ENCODE measurements around the gene TTC36. TPM values are rescaled to one million over a fixed set of nuclear protein-coding genes. Genes with fewer than 3 reads are reported as not detected.

The TTC36 gene
- total RNA-seq, 4 donors from 2014 or later = 2.7 to 9.0 (median 5.1) TPM

Other genes starting within 250 kb of the TTC36 start
- gene CD3E, start 222.7 kb upstream of the TTC36 start, total RNA-seq = 1 to 10 TPM in 1 of 4 donors, under 1 TPM in 2, not detected in 1; 0.78 to 3.6 (median 0.90) TPM
- gene CD3D, start 184.8 kb upstream of the TTC36 start, total RNA-seq = 1 to 10 TPM in 1 of 4 donors, not detected in 3; 1.1 TPM
- 1 to 10 TPM in 2 of 4 donors, under 1 TPM in 1, not detected in 1; 0.44 to 1.5 (median 1.4) TPM for gene CD3G, start 183.1 kb upstream of the TTC36 start, total RNA-seq
- gene UBE4A, start 167.9 kb upstream of the TTC36 start, total RNA-seq = 10 to 100 TPM; 38.4 to 48.5 (median 41.4) TPM
- 10 to 100 TPM; 22.4 to 51.5 (median 34.4) TPM for gene ATP5MG, start 125.9 kb upstream of the TTC36 start, total RNA-seq
- gene KMT2A, start 91.0 kb upstream of the TTC36 start, total RNA-seq = 100 to 1,000 TPM in 1 of 4 donors, 10 to 100 TPM in 3; 78.6 to 101 (median 86.8) TPM
- 10 to 100 TPM; 12.6 to 25.6 (median 20.7) TPM for gene TMEM25, start 3.7 kb downstream of the TTC36 start, total RNA-seq
- 10 to 100 TPM; 30.3 to 44.4 (median 35.4) TPM for gene IFT46, start 38.5 kb downstream of the TTC36 start, total RNA-seq
- 10 to 100 TPM; 74.3 to 94.8 (median 88.5) TPM for gene ARCN1, start 44.9 kb downstream of the TTC36 start, total RNA-seq
- 100 to 1,000 TPM; 299 to 365 (median 323) TPM for gene PHLDB1, start 80.1 kb downstream of the TTC36 start, total RNA-seq
- gene TREH, start 152.2 kb downstream of the TTC36 start, total RNA-seq = not detected